Bronchial epithelial cell (primary cell): Measurements from ENCODE around the gene ADRA2C. TPM values are rescaled to one million over a fixed set of nuclear protein-coding genes. Genes with fewer than 3 reads are reported as not detected.

Experiments
- DNase-seq: peaks from one replicate; pipeline ENCODE4 v3.0.0-alpha.2; 2010; ENCODE audit warnings: low read depth
- FAIRE-seq: peaks from 2 replicates; lab custom pipeline; 2011; peaks lifted over from hg19 to GRCh38; lab: Jason Lieb, UNC
- H3K27me3 ChIP-seq: 2 replicates; pipeline ENCODE4 v1.5.1; 2011; ENCODE audit warnings: low read length; ENCODE audit not compliant: control insufficient read depth, insufficient read depth
- H3K36me3 ChIP-seq: 2 replicates; pipeline ENCODE4 v1.5.1; 2011; ENCODE audit warnings: low read length; ENCODE audit not compliant: control insufficient read depth, insufficient read depth
- H3K4me3 ChIP-seq: 2 replicates; pipeline ENCODE4 v1.5.1; 2011; ENCODE audit warnings: mild to moderate bottlenecking, low read depth, low read length, control low read depth
- total RNA-seq: library from RNA; depleted of rRNA; stranded (reverse); fragments of >200 nt; gene quantifications from 2 replicates; pipeline ENCODE4 v1.2.1, GENCODE V29; 2014
- TF ChIP-seq, protein P1 (sequence below): IDR thresholded peaks from 2 replicates; pipeline ENCODE4 v1.5.1; 2011; ENCODE audit warnings: mild to moderate bottlenecking, moderate library complexity, low read length, control low read depth, inconsistent platforms; ENCODE audit not compliant: insufficient read depth, severe bottlenecking

ADRA2C gene
- total RNA-seq, 1 donor from 2014 or later: under 0.01 TPM

GRCh38 chr4:3777033-3777390 is 10.8 kb downstream of the ADRA2C start:
- no peak for FAIRE-seq
- Histone ChIP-seq H3K36me3 (no peaks in the 10 kb centered on the region), H3K4me3 (no peak overlapping the region), H3K27me3 (no peaks in the 10 kb centered on the region)
- TF ChIP-seq, protein P1, sequence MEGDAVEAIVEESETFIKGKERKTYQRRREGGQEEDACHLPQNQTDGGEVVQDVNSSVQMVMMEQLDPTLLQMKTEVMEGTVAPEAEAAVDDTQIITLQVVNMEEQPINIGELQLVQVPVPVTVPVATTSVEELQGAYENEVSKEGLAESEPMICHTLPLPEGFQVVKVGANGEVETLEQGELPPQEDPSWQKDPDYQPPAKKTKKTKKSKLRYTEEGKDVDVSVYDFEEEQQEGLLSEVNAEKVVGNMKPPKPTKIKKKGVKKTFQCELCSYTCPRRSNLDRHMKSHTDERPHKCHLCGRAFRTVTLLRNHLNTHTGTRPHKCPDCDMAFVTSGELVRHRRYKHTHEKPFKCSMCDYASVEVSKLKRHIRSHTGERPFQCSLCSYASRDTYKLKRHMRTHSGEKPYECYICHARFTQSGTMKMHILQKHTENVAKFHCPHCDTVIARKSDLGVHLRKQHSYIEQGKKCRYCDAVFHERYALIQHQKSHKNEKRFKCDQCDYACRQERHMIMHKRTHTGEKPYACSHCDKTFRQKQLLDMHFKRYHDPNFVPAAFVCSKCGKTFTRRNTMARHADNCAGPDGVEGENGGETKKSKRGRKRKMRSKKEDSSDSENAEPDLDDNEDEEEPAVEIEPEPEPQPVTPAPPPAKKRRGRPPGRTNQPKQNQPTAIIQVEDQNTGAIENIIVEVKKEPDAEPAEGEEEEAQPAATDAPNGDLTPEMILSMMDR: no peak
- no peak for DNase-seq

DNA sequence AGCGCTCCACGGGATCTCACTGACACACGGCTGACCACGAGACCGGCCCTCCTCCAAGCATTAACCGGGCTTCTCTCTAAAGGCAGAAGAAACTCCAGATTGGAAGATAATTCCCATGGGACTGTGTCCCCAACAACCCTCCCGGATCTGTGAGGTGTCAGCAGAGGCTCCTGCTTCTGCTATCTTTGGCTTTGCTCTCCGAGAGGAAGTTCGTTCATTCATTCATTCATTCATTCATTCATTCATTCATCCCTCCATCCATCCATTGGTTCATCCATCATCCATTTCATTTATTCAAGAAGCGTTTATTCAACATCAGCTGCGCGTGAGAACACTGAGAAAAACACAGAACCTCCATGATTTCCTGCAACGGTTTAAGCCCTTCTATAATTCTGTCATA is 11.5 kb downstream of the ADRA2C start:
- TF ChIP-seq, protein P1: no peak
- FAIRE-seq: no peak
- Histone ChIP-seq H3K4me3 (no peak overlapping the region), H3K36me3 (no peaks in the 10 kb centered on the region), H3K27me3 (no peaks in the 10 kb centered on the region)
- no peak for DNase-seq

GRCh38 chr4:3779509-3779908 is 13.3 kb downstream of the ADRA2C start:
- TF ChIP-seq, protein P1: no peak
- FAIRE-seq: no peak
- no peaks in the 10 kb centered on the region for H3K27me3 ChIP-seq

GRCh38 chr4:3780347-3781171 is 14.4 kb downstream of the ADRA2C start:
- FAIRE-seq (no peak), DNase-seq (no peak)
- Histone ChIP-seq H3K4me3 (no peak overlapping the region), H3K36me3 (no peaks in the 10 kb centered on the region), H3K27me3 (no peaks in the 10 kb centered on the region)
- TF ChIP-seq, protein P1: no peak

More at GRCh38 chr4:3779509-3779908, 13.3 kb downstream of the ADRA2C start:
- no peak for DNase-seq
- Histone ChIP-seq H3K4me3 (no peak overlapping the region), H3K36me3 (no peaks in the 10 kb centered on the region)

- DNase-seq (no peak), FAIRE-seq (no peak)
- Histone ChIP-seq H3K27me3 (no peaks in the 10 kb centered on the region), H3K4me3 (no peak overlapping the region), H3K36me3 (no peaks in the 10 kb centered on the region)
- TF ChIP-seq, protein P1: no peak
These were observed 15.2 kb downstream of the ADRA2C start for GRCh38 chr4:3781193-3781886.
